Neuronal stem cell (in vitro differentiated cells): ENCODE measurements around the gene COQ9.
"Not testable (repeated sequence)": the region's sequence is repeated elsewhere in the genome, so short reads cannot be mapped to it uniquely, and the experiment has no call there.

Experiments used
- DNase-seq: peaks from one replicate; pipeline ENCODE4 v3.0.0-alpha.2; 2013; ENCODE audit warnings: low spot score
- H2AFZ ChIP-seq: one replicate; pipeline ENCODE4 v1.6.1; 2013; ENCODE audit warnings: mild to moderate bottlenecking, low read length, inconsistent platforms
- H2AK5ac ChIP-seq: 2 replicates; pipeline ENCODE4 v1.6.1; 2013; ENCODE audit warnings: low read depth, mild to moderate bottlenecking, inconsistent platforms, low read length, moderate library complexity, mixed read lengths
- H2BK120ac ChIP-seq: 2 replicates; pipeline ENCODE4 v1.6.1; 2013; ENCODE audit warnings: low read depth, mild to moderate bottlenecking, inconsistent platforms, low read length, moderate library complexity, mixed read lengths
- H2BK12ac ChIP-seq: one replicate; pipeline ENCODE4 v1.6.1; 2013; ENCODE audit warnings: low read length, inconsistent platforms
- H2BK15ac ChIP-seq: 2 replicates; pipeline ENCODE4 v1.6.1; 2013; ENCODE audit warnings: mild to moderate bottlenecking, low read length, inconsistent platforms, mixed read lengths
- H2BK5ac ChIP-seq: one replicate; pipeline ENCODE4 v1.6.1; 2013; ENCODE audit warnings: inconsistent platforms, mild to moderate bottlenecking, low read length, moderate library complexity
- H3K14ac ChIP-seq: one replicate; pipeline ENCODE4 v1.6.1; 2013; ENCODE audit warnings: low read length, inconsistent platforms
- H3K18ac ChIP-seq: 2 replicates; pipeline ENCODE4 v1.6.1; 2013; ENCODE audit warnings: low read length, inconsistent platforms
- H3K23ac ChIP-seq: 2 replicates; pipeline ENCODE4 v1.6.1; 2013; ENCODE audit warnings: low read depth, mild to moderate bottlenecking, mixed read lengths, low read length, inconsistent platforms; ENCODE audit not compliant: poor library complexity
- H3K27ac ChIP-seq: replicated peaks from 3 replicates; pipeline ENCODE4 v1.5.1; 2013; ENCODE audit warnings: low read length, inconsistent platforms
- H3K27me3 ChIP-seq, 3 experiments: 2 replicates each; pipeline ENCODE4 v1.6.1; 2013; ENCODE audit warnings: low read length in 3 of 3, mild to moderate bottlenecking in 2 of 3, inconsistent platforms in 1 of 3, low read depth in 1 of 3, mixed read lengths in 1 of 3, moderate library complexity in 1 of 3; ENCODE audit not compliant: control insufficient read depth in 3 of 3, insufficient read depth in 3 of 3
- H3K36me3 ChIP-seq, 2 donors: replicated peaks in 1 of 2; 2 replicates each; pipeline ENCODE4 v1.6.1; 2013; ENCODE audit warnings: low read length in 2 of 2; ENCODE audit not compliant: control insufficient read depth in 2 of 2, insufficient read depth in 2 of 2
- H3K4ac ChIP-seq: 2 replicates; pipeline ENCODE4 v1.6.1; 2013; ENCODE audit warnings: inconsistent platforms, mild to moderate bottlenecking, low read length, moderate library complexity
- H3K4me1 ChIP-seq, 2 donors: 1 replicate in 1 of 2; 2 replicates in 1 of 2; pipeline ENCODE4 v1.6.1; 2013; ENCODE audit warnings: low read length in 2 of 2, low read depth in 1 of 2; ENCODE audit not compliant: control insufficient read depth in 2 of 2, insufficient read depth in 1 of 2
- H3K4me2 ChIP-seq: one replicate; pipeline ENCODE4 v1.6.1; 2013; ENCODE audit warnings: mild to moderate bottlenecking, low read length, inconsistent platforms; ENCODE audit not compliant: insufficient read depth, poor library complexity, severe bottlenecking
- H3K4me3 ChIP-seq, 2 donors: 2 replicates each; pipeline ENCODE4 v1.5.1; 2013; ENCODE audit warnings: low read length in 2 of 2, mild to moderate bottlenecking in 2 of 2, inconsistent platforms in 1 of 2, moderate library complexity in 1 of 2
- H3K79me1 ChIP-seq: one replicate; pipeline ENCODE4 v1.6.1; 2013; ENCODE audit warnings: low read depth, mild to moderate bottlenecking, inconsistent platforms, low read length, moderate library complexity
- H3K9ac ChIP-seq: one replicate; pipeline ENCODE4 v1.6.1; 2013; ENCODE audit warnings: mild to moderate bottlenecking, low read depth, low read length, inconsistent platforms; ENCODE audit not compliant: poor library complexity
- H3K9me3 ChIP-seq, 2 donors: replicated peaks in 1 of 2; 2 replicates each; pipeline versions ENCODE3 to v1.6.1; 2013; ENCODE audit warnings: low read length in 2 of 2, mild to moderate bottlenecking in 2 of 2, inconsistent platforms in 1 of 2, low read depth in 1 of 2, mixed read lengths in 1 of 2, moderate library complexity in 1 of 2; ENCODE audit not compliant: control insufficient read depth in 2 of 2, insufficient read depth in 1 of 2
- H4K8ac ChIP-seq: one replicate; pipeline ENCODE4 v1.6.1; 2013; ENCODE audit warnings: low read depth, mild to moderate bottlenecking, inconsistent platforms, low read length, moderate library complexity
- H4K91ac ChIP-seq: one replicate; pipeline ENCODE4 v1.6.1; 2013; ENCODE audit warnings: low read length, low read depth, mild to moderate bottlenecking, inconsistent platforms; ENCODE audit not compliant: poor library complexity
- WGBS, 2 donors: extraction: QIAGEN DNeasy Blood & Tissue Kit; methylation state at CpG; one replicate each; pipeline ENCODE4 v1.1.7; 2013; ENCODE audit warnings: missing lambda C conversion rate in 2 of 2, mixed read lengths in 1 of 2; ENCODE audit not compliant: insufficient read length in 2 of 2, insufficient replicate concordance in 1 of 2; ENCODE audit errors: extremely low coverage in 2 of 2; 5-methylcytosine and 5-hydroxymethylcytosine counted together

COQ9 gene

DNA sequence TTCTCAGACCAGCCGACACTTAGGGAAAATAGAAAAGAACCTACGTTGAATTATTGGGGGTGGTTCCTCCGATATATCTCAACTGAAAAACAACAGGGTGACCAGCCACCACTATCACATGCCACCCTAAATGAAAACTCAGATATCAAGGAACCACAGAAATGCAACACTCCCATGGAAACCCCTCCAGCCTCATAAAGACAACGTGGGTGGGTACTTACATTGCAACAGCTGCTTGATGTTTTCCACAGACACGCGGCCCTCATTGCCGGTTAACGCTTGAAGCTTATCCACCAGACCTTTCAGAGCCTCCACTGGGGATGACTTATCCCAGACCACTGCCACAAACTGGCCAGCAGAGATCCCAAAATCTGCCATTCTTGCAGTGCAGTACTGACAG, 6.7 kb upstream of the COQ9 start:
- WGBS, 2 donors: no CpG with 5 or more reads among the region's 8 CpGs
- H3K27ac ChIP-seq, H4K8ac ChIP-seq, H3K79me1 ChIP-seq, H2BK15ac ChIP-seq, H2AFZ ChIP-seq, H3K4ac ChIP-seq, DNase-seq, H2BK120ac ChIP-seq, H3K4me2 ChIP-seq, H3K27me3 ChIP-seq, H3K18ac ChIP-seq, H2BK5ac ChIP-seq, H3K4me3 ChIP-seq, H2BK12ac ChIP-seq, H3K9me3 ChIP-seq, H3K23ac ChIP-seq, H3K9ac ChIP-seq, H3K4me1 ChIP-seq, H3K14ac ChIP-seq, H4K91ac ChIP-seq, H2AK5ac ChIP-seq: not testable (repeated sequence)
- peaks cover 13 to 59% of the 10 kb centered on the region in 2 donors for H3K36me3 ChIP-seq

DNA sequence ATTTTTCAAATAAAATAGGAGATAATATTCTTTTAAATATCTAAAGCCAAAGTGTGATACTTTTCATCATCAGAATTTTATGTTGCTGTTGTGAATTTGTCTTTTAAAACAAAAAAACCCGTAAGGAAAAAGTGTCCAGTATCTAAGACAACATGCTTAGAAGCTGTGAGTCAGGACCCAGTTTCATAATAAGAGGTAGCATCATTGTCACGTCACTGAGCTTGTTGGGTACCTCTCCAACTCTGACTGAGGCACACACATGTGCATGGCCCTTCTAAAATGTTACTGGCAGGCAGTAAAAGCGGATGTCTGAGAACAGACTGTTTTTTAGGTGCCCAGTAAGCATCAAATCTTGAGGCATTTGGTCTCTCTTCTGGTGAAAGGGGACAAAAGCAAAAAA, 2.6 kb upstream of the COQ9 start:
- no peak overlapping the region for H4K8ac ChIP-seq
- H3K18ac ChIP-seq: no peak overlapping the region
- peaks cover 2 to 25% of the 10 kb centered on the region in 2 donors for H3K36me3 ChIP-seq
- no peak overlapping the region for H3K4ac ChIP-seq
- H3K27me3 ChIP-seq: no peaks in the 10 kb centered on the region
- H2BK15ac ChIP-seq: no peak overlapping the region
- no peak overlapping the region for H3K14ac ChIP-seq
- H3K9ac ChIP-seq: no peak overlapping the region
- DNase-seq: no peak
- no peak overlapping the region for H2BK5ac ChIP-seq
- no peak overlapping the region for H2AK5ac ChIP-seq
- H3K4me2 ChIP-seq: no peak overlapping the region
- H2AFZ ChIP-seq: no peak overlapping the region
- no peak overlapping the region for H3K4me3 ChIP-seq
- peaks cover 0 to 2% of the 10 kb centered on the region in 2 donors for H3K9me3 ChIP-seq
- H3K23ac ChIP-seq: no peak overlapping the region
- no peak overlapping the region for H2BK12ac ChIP-seq
- peaks cover 6% of the 10 kb centered on the region for H3K79me1 ChIP-seq
- no peak overlapping the region for H2BK120ac ChIP-seq
- H3K27ac ChIP-seq: no peak overlapping the region
- H4K91ac ChIP-seq: no peak overlapping the region
- no CpG with 5 or more reads among the region's 3 CpGs for WGBS, 2 donors
- peaks cover 5% of the 10 kb centered on the region in 2 donors for H3K4me1 ChIP-seq

- no peak overlapping the region for H2AK5ac ChIP-seq
Measured at GRCh38 chr16:57445510-57445909, 1.8 kb upstream of the COQ9 start.

DNA sequence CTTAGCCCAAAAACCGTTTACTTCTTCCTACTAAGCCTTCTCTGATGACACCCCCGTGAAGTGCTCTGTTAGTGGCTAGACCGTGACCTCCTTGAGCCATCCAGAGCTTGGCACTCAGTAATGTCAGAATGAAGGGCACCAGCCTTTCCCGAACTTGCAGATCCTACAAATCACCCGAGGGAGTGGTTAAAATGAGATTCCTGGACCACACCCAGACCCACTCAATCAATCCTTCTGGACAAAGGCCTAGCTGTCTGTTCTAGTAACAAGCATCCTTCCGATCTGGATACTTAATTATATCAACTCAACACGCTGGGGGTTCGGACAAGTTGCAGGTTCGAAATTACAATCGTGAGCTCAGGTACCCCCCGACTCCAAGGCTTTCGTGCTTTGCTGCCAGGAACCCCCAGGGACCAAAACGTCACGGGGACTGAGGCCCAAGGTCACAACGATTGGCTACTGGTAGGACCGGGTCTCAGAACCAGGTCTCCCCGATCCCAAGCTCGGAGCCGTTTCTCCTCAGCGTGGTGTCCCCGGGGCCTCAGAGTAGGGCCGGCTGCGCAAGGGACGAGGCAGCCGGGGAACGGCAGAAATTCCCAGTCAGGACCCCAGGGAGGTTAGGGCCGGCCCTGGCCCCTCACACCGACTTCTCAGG, 621 bp upstream of the COQ9 start:
- H4K8ac ChIP-seq: no peak overlapping the region
- peaks cover 0 to 2% of the 10 kb centered on the region in 2 donors for H3K9me3 ChIP-seq
- no peak overlapping the region for H3K14ac ChIP-seq
- no peaks in the 10 kb centered on the region for H3K27me3 ChIP-seq
- H2BK12ac ChIP-seq: peak overlapping the region; percentile 31
- H3K36me3 ChIP-seq: peaks cover 0 to 23% of the 10 kb centered on the region in 2 donors
- H2BK15ac ChIP-seq: no peak overlapping the region
- H3K79me1 ChIP-seq: peaks cover 6% of the 10 kb centered on the region
- H4K91ac ChIP-seq: no peak overlapping the region
- no peak overlapping the region for H2BK120ac ChIP-seq
- peak overlapping the region; percentile 25 for H2AK5ac ChIP-seq
- peak overlapping the region; percentile 9 for H2BK5ac ChIP-seq
- peak overlapping the region; percentile 96 for H3K18ac ChIP-seq
- H3K4ac ChIP-seq: peak overlapping the region; percentile 27
- H3K27ac ChIP-seq: no peak overlapping the region
- H3K4me3 ChIP-seq: peak overlapping the region; percentile 65 to 96
- peak overlapping the region; percentile 91 for H2AFZ ChIP-seq
- H3K4me1 ChIP-seq: peaks cover 5% of the 10 kb centered on the region in 2 donors
- no peak for DNase-seq
- peak overlapping the region; percentile 90 for H3K4me2 ChIP-seq
- peak overlapping the region; percentile 96 for H3K9ac ChIP-seq
- H3K23ac ChIP-seq: peak overlapping the region; percentile 87
- WGBS, 2 donors: no CpG with 5 or more reads among the region's 28 CpGs

More at GRCh38 chr16:57445510-57445909, 1.8 kb upstream of the COQ9 start:
- Histone ChIP-seq H2BK15ac (no peak overlapping the region), H3K36me3 (peaks cover 2 to 23% of the 10 kb centered on the region in 2 donors), H4K91ac (no peak overlapping the region), H3K4ac (no peak overlapping the region), H4K8ac (no peak overlapping the region), H3K4me3 (no peak overlapping the region), H3K4me2 (no peak overlapping the region), H2BK5ac (no peak overlapping the region), H3K27ac (no peak overlapping the region), H3K9me3 (peaks cover 0 to 2% of the 10 kb centered on the region in 2 donors), H3K4me1 (peaks cover 5% of the 10 kb centered on the region in 2 donors), H3K79me1 (peaks cover 6% of the 10 kb centered on the region), H3K14ac (no peak overlapping the region), H3K27me3 (no peaks in the 10 kb centered on the region), H2BK120ac (no peak overlapping the region), H3K9ac (no peak overlapping the region), H2AFZ (no peak overlapping the region), H3K18ac (no peak overlapping the region), H2BK12ac (no peak overlapping the region), H3K23ac (no peak overlapping the region)
- no peak for DNase-seq
- WGBS, 2 donors: no CpG with 5 or more reads among the region's 2 CpGs
